OCI-LY7 (cell line): ENCODE results near the gene BRD8.

ENCODE experiments used
- CTCF ChIP-seq: fragments of 200-600 bp; sonication (generic); conservative IDR thresholded peaks from 2 replicates; pipeline ENCODE4 v1.5.1; 2014; ENCODE audit warnings: mild to moderate bottlenecking, antibody characterized with exemption, low read length, moderate library complexity, mixed read lengths
- EZH2phosphoT487 ChIP-seq: fragments of 200-600 bp; sonication (generic); IDR thresholded peaks from 2 replicates; pipeline ENCODE4 v1.6.1; 2018; ENCODE audit warnings: low read depth, borderline replicate concordance, mild to moderate bottlenecking, mixed run types, antibody characterized with exemption, low read length, moderate library complexity, mixed read lengths

- no peak for TF ChIP-seq CTCF
- no peak for TF ChIP-seq EZH2phosphoT487
Measured at GRCh38 chr5:138216799-138217198, 38.4 kb upstream of the BRD8 start.
